Transverse colon (tissue), 4 donors: Measurements from ENCODE around the gene ROBO1.

Experiments
- EP300 ChIP-seq: sonication (generic); formaldehyde crosslinking; IDR thresholded peaks from one replicate; pipeline ENCODE4 v1.6.1; 2017; ENCODE audit warnings: antibody characterized with exemption, low read depth
- POLR2A ChIP-seq: fragments of 450-650 bp; IDR thresholded peaks from one replicate; pipeline ENCODE4 v1.6.1; 2016; ENCODE audit warnings: antibody characterized with exemption, mild to moderate bottlenecking, moderate library complexity
- POLR2AphosphoS5 ChIP-seq, 3 donors: sonication (generic); formaldehyde crosslinking; IDR thresholded peaks; one replicate each; pipeline ENCODE4 v1.6.1; 2016; ENCODE audit warnings: antibody characterized with exemption in 3 of 3
- TF ChIP-seq, protein P1 (sequence below), 5 experiments: fragments of 200-600 bp in 3 of 5; fragments of 450-650 bp in 2 of 5; sonication (generic) in 3 of 5; IDR thresholded peaks; 1 replicate in 2 of 5; 2 replicates in 3 of 5; pipeline ENCODE4 v1.5.1; 2016 to 2017; ENCODE audit warnings: antibody characterized with exemption in 5 of 5, inconsistent platforms in 3 of 5, mild to moderate bottlenecking in 2 of 5, moderate library complexity in 1 of 5

DNA sequence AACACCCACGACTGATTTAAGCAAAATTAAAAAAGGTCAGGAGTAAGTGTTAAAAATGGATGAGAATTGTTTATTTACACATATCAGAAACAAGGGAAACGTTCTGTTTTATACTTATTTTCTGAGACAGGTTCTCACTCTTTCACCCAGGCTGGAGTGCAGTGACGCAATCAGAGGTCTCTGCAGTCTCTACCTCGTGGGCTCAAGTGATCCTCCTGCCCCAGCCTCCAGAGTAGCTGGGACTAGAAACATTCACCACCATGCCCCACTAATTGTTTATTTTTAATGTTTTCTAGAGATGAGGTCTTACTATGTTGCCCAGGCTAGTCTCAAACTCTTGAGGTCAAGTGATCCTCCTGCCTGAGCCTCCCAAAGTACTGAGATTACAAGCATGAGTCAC, 1080.3 kb downstream of the ROBO1 start:
- TF ChIP-seq, protein P1, sequence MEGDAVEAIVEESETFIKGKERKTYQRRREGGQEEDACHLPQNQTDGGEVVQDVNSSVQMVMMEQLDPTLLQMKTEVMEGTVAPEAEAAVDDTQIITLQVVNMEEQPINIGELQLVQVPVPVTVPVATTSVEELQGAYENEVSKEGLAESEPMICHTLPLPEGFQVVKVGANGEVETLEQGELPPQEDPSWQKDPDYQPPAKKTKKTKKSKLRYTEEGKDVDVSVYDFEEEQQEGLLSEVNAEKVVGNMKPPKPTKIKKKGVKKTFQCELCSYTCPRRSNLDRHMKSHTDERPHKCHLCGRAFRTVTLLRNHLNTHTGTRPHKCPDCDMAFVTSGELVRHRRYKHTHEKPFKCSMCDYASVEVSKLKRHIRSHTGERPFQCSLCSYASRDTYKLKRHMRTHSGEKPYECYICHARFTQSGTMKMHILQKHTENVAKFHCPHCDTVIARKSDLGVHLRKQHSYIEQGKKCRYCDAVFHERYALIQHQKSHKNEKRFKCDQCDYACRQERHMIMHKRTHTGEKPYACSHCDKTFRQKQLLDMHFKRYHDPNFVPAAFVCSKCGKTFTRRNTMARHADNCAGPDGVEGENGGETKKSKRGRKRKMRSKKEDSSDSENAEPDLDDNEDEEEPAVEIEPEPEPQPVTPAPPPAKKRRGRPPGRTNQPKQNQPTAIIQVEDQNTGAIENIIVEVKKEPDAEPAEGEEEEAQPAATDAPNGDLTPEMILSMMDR (IDR thresholded peaks at IDR 0.05): no peak
- no peak for TF ChIP-seq POLR2A
- no peak for TF ChIP-seq POLR2AphosphoS5 (IDR thresholded peaks at IDR 0.05)
- no peak for TF ChIP-seq EP300
